ENCODE measurements around the gene SPTBN4.

SPTBN4 gene

GRCh38 chr19:40420766-40421765, 45.7 kb upstream of the SPTBN4 start:
- Histone ChIP-seq H3K4me3 (ENCODE audit: control insufficient read depth in 1 of 7, extremely low read depth in 1 of 7, insufficient read depth in 4 of 7, low read depth in 2 of 7, low read length in 6 of 7) (peak overlapping the region; percentile 73 to 84 (median 78)), H3K9me3 (ENCODE audit: control extremely low read depth in 1 of 5, control insufficient read depth in 4 of 5, insufficient read depth in 2 of 5, low read depth in 1 of 5, low read length in 4 of 5) (no peaks in the 10 kb centered on the region), H3K4me1 (ENCODE audit: control extremely low read depth in 1 of 4, control insufficient read depth in 4 of 4, insufficient read depth in 4 of 4, low read length in 3 of 4) (peaks cover 10 to 65% (median 53%) of the 10 kb centered on the region in 4 experiments), H3K27ac (ENCODE audit: insufficient read depth in 1 of 2, low read depth in 1 of 2, low read length in 2 of 2, poor library complexity in 1 of 2, severe bottlenecking in 2 of 2) (peak overlapping the region; percentile 66 to 87), H3K36me3 (ENCODE audit: control insufficient read depth in 4 of 4, insufficient read depth in 4 of 4, low read length in 3 of 4) (peaks cover 0 to 11% (median 8%) of the 10 kb centered on the region in 4 experiments), H3K27me3 (replicated peaks in 2 of 5; ENCODE audit: control insufficient read depth in 4 of 5, insufficient read depth in 5 of 5, low read length in 4 of 5) (no peaks in the 10 kb centered on the region)
- peak; percentile 73 to 80 (median 78) for DNase-seq
- ChIA-PET CTCF (interaction anchor here (0.9 to 2.1 kb wide), 11 partner anchors 9 to 182 kb away, joined by 3 to 14 read pairs (median 6); partner anchors contain the start of gene BLVRB), POLR2A (interaction anchor here (0.6 to 1.5 kb wide), 7 partner anchors 11 to 329 kb away, joined by 3 to 6 read pairs (median 4); partner anchors contain the start of gene ACTMAP)
- WGBS (ENCODE audit: insufficient coverage) = 2% methylated on average over 54 of the region's 56 CpGs

- CTCF ChIA-PET = interaction anchor here (1.0 to 2.1 kb wide), 3 partner anchors 17 to 22 kb away, joined by 4 to 14 read pairs (median 6); partner anchors contain the start of gene SERTAD3
- H3K9me3 ChIP-seq (ENCODE audit: control extremely low read depth in 1 of 5, control insufficient read depth in 4 of 5, insufficient read depth in 2 of 5, low read depth in 1 of 5, low read length in 4 of 5) = no peaks in the 10 kb centered on the region
- POLR2A ChIA-PET = interaction anchor here (1.1 kb wide), 1 partner anchor 328 kb away, joined by 4 read pairs; the partner anchor contains the start of gene ACTMAP
- no peak for DNase-seq
- WGBS (ENCODE audit: insufficient coverage) = 95% methylated on average over 13 of the region's 16 CpGs
- no peaks in the 10 kb centered on the region for H3K27me3 ChIP-seq (replicated peaks in 2 of 5; ENCODE audit: control insufficient read depth in 4 of 5, insufficient read depth in 5 of 5, low read length in 4 of 5)
- peak overlapping the region in 1 of 2 experiments; percentile 87 for H3K27ac ChIP-seq (ENCODE audit: insufficient read depth in 1 of 2, low read depth in 1 of 2, low read length in 2 of 2, poor library complexity in 1 of 2, severe bottlenecking in 2 of 2)
- no peak overlapping the region for H3K4me3 ChIP-seq (ENCODE audit: control insufficient read depth in 1 of 7, extremely low read depth in 1 of 7, insufficient read depth in 4 of 7, low read depth in 2 of 7, low read length in 6 of 7)
- peaks cover 4 to 58% (median 47%) of the 10 kb centered on the region in 4 experiments for H3K4me1 ChIP-seq (ENCODE audit: control extremely low read depth in 1 of 4, control insufficient read depth in 4 of 4, insufficient read depth in 4 of 4, low read length in 3 of 4)
- H3K36me3 ChIP-seq (ENCODE audit: control insufficient read depth in 4 of 4, insufficient read depth in 4 of 4, low read length in 3 of 4) = peaks cover 0 to 11% (median 8%) of the 10 kb centered on the region in 4 experiments
These were observed 44.6 kb upstream of the SPTBN4 start for GRCh38 chr19:40421993-40422747.

GRCh38 chr19:40422748-40423566, 43.8 kb upstream of the SPTBN4 start:
- H3K27me3 ChIP-seq (replicated peaks in 2 of 5; ENCODE audit: control insufficient read depth in 4 of 5, insufficient read depth in 5 of 5, low read length in 4 of 5) = no peaks in the 10 kb centered on the region
- POLR2A ChIA-PET = no interaction called here
- 96% methylated on average over 26 of the region's 31 CpGs for WGBS (ENCODE audit: insufficient coverage)
- CTCF ChIA-PET = interaction anchor here (0.8 to 2.7 kb wide), 6 partner anchors 11 to 118 kb away, joined by 3 to 10 read pairs (median 4); partner anchors contain the start of genes BLVRB and SERTAD3
- no peak overlapping the region for H3K4me3 ChIP-seq (ENCODE audit: control insufficient read depth in 1 of 7, extremely low read depth in 1 of 7, insufficient read depth in 4 of 7, low read depth in 2 of 7, low read length in 6 of 7)
- no peak for DNase-seq
- no peak overlapping the region for H3K27ac ChIP-seq (ENCODE audit: insufficient read depth in 1 of 2, low read depth in 1 of 2, low read length in 2 of 2, poor library complexity in 1 of 2, severe bottlenecking in 2 of 2)
- H3K4me1 ChIP-seq (ENCODE audit: control extremely low read depth in 1 of 4, control insufficient read depth in 4 of 4, insufficient read depth in 4 of 4, low read length in 3 of 4) = peaks cover 4 to 51% (median 39%) of the 10 kb centered on the region in 4 experiments
- H3K36me3 ChIP-seq (ENCODE audit: control insufficient read depth in 4 of 4, insufficient read depth in 4 of 4, low read length in 3 of 4) = peaks cover 0 to 11% (median 8%) of the 10 kb centered on the region in 4 experiments
- H3K9me3 ChIP-seq (ENCODE audit: control extremely low read depth in 1 of 5, control insufficient read depth in 4 of 5, insufficient read depth in 2 of 5, low read depth in 1 of 5, low read length in 4 of 5) = no peaks in the 10 kb centered on the region

- H3K27me3 ChIP-seq (replicated peaks in 2 of 5; ENCODE audit: control insufficient read depth in 4 of 5, insufficient read depth in 5 of 5, low read length in 4 of 5) = no peaks in the 10 kb centered on the region
- ChIA-PET CTCF (interaction anchor here (0.7 to 2.7 kb wide), 6 partner anchors 10 to 145 kb away, joined by 3 to 10 read pairs (median 4); partner anchors contain the start of gene BLVRB), POLR2A (interaction anchor here (3.4 kb wide), 1 partner anchor 17 kb away, joined by 13 read pairs; no protein-coding TSS in a partner anchor)
- DNase-seq = no peak
- peaks cover 4 to 44% (median 33%) of the 10 kb centered on the region in 4 experiments for H3K4me1 ChIP-seq (ENCODE audit: control extremely low read depth in 1 of 4, control insufficient read depth in 4 of 4, insufficient read depth in 4 of 4, low read length in 3 of 4)
- no CpG with 5 or more reads among the region's 6 CpGs for WGBS (ENCODE audit: insufficient coverage)
- H3K36me3 ChIP-seq (ENCODE audit: control insufficient read depth in 4 of 4, insufficient read depth in 4 of 4, low read length in 3 of 4) = peaks cover 0 to 11% (median 8%) of the 10 kb centered on the region in 4 experiments
- no peaks in the 10 kb centered on the region for H3K9me3 ChIP-seq (ENCODE audit: control extremely low read depth in 1 of 5, control insufficient read depth in 4 of 5, insufficient read depth in 2 of 5, low read depth in 1 of 5, low read length in 4 of 5)
- H3K27ac ChIP-seq (ENCODE audit: insufficient read depth in 1 of 2, low read depth in 1 of 2, low read length in 2 of 2, poor library complexity in 1 of 2, severe bottlenecking in 2 of 2) = no peak overlapping the region
- H3K4me3 ChIP-seq (ENCODE audit: control insufficient read depth in 1 of 7, extremely low read depth in 1 of 7, insufficient read depth in 4 of 7, low read depth in 2 of 7, low read length in 6 of 7) = peak overlapping the region in 1 of 7 experiments; percentile 91
These were observed 42.9 kb upstream of the SPTBN4 start for GRCh38 chr19:40423938-40424337.

- H3K4me1 ChIP-seq (ENCODE audit: control extremely low read depth in 1 of 4, control insufficient read depth in 4 of 4, insufficient read depth in 4 of 4, low read length in 3 of 4) = peaks cover 4 to 35% (median 25%) of the 10 kb centered on the region in 4 experiments
- H3K27ac ChIP-seq (ENCODE audit: insufficient read depth in 1 of 2, low read depth in 1 of 2, low read length in 2 of 2, poor library complexity in 1 of 2, severe bottlenecking in 2 of 2) = peak overlapping the region; percentile 84 to 93
- ChIA-PET CTCF (interaction anchor here (0.5 to 2.7 kb wide), 7 partner anchors 12 to 146 kb away, joined by 3 to 10 read pairs (median 4); partner anchors contain the start of gene PRX), POLR2A (interaction anchor here (0.7 to 3.4 kb wide), 4 partner anchors 8 to 20 kb away, joined by 3 to 13 read pairs (median 8); no protein-coding TSS in a partner anchor)
- peak overlapping the region; percentile 28 to 91 (median 81) for H3K4me3 ChIP-seq (ENCODE audit: control insufficient read depth in 1 of 7, extremely low read depth in 1 of 7, insufficient read depth in 4 of 7, low read depth in 2 of 7, low read length in 6 of 7)
- H3K9me3 ChIP-seq (ENCODE audit: control extremely low read depth in 1 of 5, control insufficient read depth in 4 of 5, insufficient read depth in 2 of 5, low read depth in 1 of 5, low read length in 4 of 5) = no peaks in the 10 kb centered on the region
- 3% methylated on average over 12 of the region's 28 CpGs for WGBS (ENCODE audit: insufficient coverage)
- DNase-seq = peak in 1 of 3 donors; percentile 31
- peaks cover 0 to 11% (median 8%) of the 10 kb centered on the region in 4 experiments for H3K36me3 ChIP-seq (ENCODE audit: control insufficient read depth in 4 of 4, insufficient read depth in 4 of 4, low read length in 3 of 4)
- H3K27me3 ChIP-seq (replicated peaks in 2 of 5; ENCODE audit: control insufficient read depth in 4 of 5, insufficient read depth in 5 of 5, low read length in 4 of 5) = no peaks in the 10 kb centered on the region
These were observed 42.0 kb upstream of the SPTBN4 start for GRCh38 chr19:40424637-40425449.

Data from common myeloid progenitor, CD34-positive (primary cell).